NCI-H69 (cell line): Measurements from ENCODE around the gene SLCO4A1.

Experiments used
- DNase-seq: peaks from one replicate; lab custom pipeline; 2025; lab: John Stamatoyannopoulos, UW

The SLCO4A1 gene

DNA sequence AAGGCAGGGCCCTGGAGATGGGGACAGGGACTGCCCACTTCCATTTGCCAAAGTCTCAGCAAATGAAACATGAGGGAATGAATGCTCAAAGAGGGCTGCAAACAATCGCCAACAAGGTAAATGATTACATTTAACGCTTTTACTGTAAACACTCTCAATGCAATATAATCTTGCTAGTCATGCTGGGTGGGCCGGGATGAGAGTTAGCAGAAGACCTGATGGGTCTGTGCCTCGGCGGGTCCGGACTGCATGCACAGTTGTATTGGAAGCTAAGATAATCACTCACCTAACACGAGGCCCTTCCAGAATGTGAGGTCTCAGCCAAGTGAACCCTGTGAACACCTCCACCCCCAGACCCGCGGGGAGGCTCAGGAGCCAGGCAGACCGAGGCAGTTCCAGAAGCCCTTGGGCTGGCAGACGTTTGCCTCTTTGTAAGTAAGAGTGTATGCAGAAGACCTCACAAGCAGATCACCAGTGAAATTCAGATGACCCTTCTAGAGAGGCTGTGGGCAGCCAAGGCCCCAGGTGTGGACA is 4.7 kb upstream of the SLCO4A1 start:
- no peak for DNase-seq

DNA sequence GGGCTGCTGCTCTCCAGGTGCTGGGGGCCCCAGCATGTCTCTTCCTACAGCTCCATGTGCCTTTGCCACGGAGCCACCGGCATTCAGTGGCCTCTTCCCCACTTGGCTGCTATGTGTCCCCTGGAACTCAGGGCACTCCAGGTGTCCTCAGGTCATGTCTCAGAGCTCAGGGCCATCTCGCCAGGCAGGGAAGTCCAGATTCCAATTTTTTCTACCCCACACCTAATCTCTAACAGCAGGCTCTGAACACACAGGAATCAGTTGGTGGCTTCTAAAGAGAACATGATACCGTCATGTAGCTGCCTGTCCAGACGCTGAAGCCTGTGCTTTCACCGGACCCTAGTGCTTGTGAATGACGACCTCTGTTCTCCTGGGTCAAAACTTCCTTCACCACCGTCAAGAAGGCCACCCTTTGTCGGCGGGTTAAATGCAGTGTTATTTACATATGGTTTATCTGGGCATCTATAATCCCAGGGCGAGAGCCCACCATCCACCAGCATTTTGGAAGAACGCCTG is 4.2 kb upstream of the SLCO4A1 start:
- peak; percentile 24 for DNase-seq

DNA sequence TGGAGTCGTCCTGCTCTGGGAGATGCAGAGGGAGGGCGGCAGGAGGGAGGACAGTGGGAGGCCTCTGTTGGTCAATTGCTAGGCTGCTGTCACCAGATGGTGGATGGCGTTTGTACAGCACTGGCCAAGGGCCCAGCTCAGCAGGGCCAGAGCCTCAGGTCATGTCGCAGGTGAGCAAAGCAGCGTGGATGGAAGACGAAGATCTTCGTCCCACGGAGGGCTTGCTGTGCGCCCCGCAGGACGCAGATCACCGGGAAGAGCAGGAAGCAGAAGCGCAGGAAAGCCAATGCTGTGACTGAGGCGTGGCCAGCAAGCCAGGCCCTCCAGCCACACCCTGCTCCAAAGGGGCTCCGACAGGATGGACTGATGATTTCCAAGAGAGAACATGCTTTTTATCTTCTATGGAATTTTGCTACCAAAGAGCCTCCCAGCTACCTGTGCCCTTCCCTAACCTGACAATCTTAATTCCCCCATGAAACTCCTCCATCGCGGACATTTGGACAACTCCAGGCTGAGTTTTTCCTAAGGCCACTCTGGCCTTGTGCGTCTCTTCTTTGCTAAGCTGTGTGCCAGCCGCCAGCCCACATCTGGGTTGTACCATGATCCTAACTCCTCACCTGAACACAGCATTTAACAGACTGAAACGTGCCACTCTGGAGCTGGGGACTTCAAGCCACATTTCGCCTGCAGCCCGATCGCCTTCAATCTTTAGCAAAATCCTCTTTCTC is 3.5 kb upstream of the SLCO4A1 start:
- peak; percentile 73 for DNase-seq

DNA sequence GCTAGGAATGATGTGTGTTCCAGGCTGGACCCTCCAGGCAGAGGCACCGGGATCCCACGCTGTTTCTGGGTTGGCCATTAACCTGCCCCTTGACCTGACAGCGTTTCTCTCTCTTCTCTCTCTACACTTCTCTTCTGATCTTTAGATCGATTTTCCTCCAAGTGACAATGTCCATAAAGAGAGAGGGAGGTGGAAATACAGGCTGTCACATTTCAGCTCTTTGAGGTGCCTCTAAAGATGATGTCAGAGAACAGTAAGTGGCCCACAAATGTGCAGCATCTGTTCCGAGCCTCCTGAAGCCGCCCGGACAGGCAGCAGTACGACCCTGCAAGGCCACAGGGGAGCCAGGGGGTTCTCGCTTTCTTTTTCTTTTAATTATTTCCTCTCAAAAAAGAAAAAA is 2.5 kb upstream of the SLCO4A1 start:
- DNase-seq, result no peak

DNA sequence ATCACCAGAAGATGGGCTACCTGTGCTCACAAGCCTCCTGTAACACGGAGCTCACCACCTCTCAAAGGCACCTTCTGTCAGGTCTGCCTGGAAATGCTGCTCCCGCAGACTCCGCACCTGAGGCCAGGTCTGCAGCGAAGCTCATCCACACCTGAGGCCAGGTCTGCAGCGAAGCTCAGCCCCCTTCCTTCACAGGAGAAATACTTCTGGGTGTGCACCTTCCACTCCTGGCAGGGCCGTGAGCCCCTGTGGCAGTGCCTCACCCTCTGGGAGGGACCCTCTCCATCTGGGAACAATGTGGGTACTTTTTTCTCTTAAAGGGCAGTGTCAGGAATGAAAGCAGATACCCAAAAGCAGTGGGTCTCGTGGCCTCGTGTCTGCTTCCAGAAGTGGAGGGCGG is 1.4 kb upstream of the SLCO4A1 start:
- peak; percentile 2 for DNase-seq

DNA sequence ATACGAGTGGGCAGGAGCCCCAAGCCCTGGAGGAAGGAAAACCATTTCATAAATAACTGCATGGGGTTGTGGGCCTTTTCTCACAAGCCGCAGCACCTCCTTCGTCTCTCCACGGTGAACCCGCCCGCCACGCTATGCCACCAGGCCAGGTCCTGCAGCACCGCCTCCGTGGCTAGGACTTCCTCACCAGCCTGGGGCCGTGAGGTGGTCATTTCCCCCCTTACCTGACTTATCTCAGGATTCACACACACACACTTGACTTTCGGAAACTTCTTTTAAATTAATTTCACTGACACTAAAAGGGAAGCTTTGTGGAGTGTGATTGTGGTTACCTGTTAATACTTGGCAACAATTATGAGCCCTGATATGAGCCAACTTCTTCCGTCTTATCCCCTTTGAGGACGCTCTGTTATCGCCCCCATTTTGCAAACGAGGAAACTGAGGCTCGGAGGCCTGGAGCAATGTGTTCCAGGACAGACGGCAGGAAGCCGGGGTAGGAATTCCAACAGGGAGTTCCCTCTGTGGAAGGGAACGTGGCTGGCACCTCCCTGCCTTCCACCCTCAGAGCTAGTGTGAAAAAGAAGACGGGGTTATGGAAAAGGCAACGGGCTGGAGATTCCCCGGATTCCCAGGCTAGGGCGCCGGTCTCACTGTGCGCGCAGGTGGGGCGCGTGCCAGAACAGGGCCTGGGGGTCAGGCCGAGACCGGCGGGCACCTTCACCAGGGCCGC is 817 bp upstream of the SLCO4A1 start:
- no peak for DNase-seq

DNA sequence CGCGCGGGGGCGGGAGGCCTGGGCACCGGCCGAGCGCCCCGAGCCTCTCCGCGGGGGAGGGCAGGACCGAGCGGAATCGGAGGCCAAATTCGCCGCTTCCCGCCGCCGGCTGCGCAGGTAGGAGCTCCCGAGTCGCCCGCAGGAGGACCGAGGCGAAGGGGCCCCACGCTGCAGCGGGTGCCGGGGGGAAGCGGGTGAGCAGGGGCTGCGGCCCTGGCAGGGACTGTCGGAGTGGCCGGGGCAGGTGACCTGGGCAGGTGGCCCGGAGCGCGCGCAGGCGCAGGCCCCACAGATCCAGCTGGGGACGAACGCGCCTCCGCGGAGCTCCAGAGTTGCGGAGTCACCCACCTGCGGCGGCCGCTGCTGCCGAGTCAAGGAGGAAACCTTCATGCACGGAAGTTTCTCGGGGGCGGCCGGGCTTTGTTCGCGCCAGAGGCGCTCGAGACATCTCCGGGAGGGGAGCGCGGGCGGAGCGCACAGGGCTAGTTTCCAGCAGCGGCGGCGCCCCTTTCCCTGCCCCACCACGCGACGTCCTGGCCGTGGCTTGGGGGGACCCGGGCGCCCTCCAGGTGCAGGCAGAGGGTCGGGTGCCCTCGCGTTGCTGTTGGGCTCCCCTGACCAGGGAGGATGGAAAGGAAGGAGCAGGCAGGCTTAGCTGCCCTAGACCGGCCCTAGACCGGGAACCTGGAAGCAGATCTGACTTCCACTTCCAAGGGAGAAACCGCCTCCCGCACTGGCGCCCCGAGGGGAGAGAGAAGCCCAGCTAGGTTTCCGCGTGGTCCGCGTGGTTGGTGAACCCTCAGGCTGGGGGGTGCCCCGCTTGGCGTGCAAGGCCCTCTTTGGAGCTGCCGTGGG is 590 bp downstream of the SLCO4A1 start:
- peak; percentile 58 for DNase-seq

DNA sequence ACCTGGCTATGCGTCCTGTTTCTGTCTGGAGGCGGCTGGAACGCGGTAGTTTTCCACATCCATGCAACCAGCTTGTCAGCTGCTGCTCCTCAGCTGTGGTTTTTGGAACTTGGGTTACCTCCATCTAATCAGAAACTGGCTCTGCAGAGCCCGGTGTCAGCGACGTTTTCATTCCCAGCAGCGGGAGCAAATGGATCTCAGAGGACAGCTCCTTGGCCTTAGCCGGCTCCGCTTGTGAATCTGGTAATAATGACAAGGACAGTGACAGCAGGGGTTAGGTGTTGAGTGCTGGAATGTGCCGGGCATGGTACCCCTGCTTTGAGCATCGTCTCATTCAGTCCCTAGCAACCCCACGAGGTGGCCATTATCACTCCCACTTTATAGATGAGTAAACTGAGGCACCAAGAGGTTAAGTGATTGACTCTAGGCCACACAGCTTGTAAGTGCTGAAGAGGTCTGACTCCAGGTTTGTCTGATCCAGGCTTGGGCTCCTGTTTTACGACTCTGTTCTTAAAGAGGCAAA is 1.3 kb downstream of the SLCO4A1 start:
- no peak for DNase-seq

DNA sequence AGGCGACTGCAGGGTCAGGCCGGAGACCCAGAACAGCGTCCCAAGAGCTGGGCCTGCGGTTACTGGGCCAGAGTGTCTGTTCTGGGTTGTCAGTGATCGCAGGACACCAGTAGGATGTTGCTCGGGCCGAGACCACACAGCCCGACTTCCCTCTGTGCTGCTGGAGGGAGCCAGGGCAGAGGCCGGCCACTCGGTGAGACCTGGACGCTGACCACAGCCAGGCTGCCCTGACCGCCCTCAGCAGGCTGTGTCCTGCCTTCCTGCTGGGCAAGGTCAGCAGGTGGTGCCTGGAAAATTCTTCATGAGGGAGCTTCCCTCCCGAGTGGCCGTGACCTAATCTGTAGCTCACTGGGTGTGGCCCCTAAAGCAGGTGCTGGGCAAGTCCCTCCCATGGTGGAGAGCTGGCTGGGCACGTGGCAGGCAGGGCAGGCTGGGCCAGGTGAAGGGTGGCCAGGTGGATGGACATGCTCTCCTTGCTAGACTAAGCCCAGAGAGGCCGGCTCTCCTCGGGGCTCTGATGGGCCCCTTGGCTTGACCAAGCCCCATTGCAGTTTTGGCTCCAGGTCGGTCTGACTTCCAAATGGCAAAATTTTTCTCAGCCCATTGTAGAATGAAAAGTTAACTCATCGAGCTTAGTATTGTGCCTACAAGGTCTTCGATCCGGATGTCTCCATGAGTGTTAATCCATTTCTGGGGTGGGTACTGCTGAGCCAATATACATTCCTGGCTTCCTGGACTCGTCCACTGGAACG is 1.9 kb downstream of the SLCO4A1 start:
- DNase-seq, result no peak

DNA sequence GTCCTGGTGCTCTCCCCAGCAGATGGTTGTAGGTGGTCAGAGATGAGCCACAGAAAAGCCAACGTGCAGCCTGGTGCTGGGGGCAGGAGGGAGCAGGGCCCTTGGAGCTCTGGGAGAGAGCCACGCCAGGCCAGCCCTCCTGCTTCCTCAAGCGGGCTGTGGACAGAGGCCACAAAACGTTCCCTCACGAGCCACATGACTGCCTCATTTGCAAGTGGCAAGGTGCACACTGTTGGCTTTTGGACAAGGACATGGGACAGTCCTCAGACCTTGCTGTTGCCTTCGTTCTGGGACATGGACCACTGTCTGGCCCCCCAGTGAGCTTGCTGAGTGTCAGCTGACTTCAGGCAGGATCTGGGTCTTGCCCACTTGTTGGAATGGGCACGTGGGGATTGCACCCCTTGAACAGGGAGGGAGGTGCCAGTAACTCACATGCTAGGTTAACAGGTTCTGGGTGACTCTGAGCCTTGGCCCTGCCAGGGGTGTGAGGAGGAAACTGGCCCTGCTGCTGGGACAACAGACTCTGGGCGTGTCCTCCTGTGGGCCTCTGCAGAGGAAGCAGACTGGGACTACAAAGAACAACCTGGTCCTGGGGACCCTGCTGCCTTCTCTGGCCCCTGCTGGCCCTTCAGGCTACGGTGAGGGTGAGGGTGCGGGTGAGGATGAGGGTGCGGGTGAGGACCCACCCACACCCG is 2.6 kb downstream of the SLCO4A1 start:
- DNase-seq, result no peak

DNA sequence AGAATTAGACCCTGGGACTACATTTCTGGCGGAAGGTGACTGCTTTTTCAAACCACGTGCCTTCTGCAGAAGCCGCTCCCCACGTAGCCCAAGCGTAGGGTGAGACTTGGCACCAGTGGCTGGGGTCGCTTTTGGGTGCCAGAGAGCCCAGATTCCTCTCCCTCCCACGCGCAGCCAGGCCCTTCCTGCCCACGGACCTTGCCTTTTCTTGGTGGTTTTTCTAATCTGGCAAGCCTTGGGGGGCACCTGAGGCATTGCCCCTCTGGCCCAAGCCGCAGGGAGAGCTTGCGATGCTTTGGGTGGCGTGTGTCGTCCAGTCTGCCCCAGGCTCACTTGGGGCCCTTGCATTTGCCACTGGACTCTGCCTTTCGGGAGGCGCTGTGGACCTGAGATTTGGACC is 3.3 kb downstream of the SLCO4A1 start:
- DNase-seq, result no peak

DNA sequence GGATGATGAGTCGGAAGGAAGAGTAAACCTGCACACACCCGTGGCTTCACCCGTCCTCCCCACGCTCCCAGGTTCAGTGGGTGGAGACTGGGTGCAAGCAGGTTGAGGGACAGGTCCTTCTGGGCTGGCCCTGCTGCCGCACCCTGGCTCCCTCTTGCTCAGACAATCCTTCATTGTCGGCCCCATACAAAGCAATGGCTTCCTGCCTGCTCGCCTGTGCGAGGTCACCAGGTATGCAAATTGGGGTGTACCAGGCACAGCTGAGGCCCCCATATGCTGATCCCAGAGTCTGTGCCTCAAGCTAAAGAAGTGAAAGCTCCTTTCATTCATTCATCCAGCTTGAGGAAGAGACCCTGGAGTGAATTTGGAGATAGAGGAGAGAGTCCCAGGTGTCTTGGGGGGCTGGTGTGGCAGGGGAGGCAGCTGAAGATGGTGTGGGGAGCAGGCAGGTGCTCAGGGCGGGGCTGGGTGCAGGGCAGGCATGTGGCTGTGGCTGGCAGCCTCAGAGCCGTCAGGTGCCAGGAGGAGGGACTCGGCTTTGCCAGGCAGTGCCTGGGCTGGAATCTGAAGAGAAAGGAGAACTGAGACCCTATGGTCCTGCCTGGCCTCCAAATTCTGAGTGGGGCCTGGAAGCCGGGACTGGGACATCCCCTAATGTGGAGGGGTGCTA is 4.7 kb downstream of the SLCO4A1 start:
- no peak for DNase-seq

DNA sequence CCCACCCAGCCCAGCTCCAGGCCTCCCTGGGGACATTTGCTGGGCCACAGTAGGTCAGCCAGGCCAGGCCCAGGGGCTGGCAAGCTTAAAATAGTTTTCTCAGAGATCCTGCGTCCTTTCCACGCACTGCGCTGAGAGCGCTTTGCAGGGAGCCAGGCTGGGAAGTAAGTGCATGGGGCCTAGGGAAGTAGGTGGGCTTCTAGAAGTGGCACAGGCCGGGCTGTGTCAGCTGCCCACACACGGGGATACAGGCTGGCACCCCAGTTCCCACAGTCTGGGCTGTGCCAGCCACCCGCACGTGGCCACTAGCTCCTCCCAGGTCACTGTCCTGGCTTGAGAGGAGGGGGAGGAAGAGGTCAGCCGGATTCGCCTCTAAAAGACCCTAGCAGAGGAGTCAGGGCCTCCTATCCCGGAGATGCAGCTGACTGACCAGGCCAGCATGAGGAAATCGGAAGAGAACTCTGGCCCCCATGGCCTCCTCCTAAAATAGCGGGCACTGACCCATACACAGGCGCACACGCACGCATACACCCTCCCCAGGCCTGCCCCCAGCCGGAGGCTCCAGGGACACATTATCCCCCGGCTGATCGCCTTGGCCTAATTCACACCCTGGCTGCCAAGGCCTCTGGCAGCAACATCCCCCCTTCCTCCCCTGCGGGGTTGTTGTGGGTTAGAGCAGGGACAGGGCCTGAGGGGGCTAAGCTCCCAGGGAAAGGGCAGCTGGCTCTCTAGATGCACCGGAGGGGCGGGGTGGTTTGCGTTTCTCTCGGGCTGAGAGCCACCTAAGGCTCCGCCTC is 5.4 kb downstream of the SLCO4A1 start:
- DNase-seq, result peak; percentile 18

DNA sequence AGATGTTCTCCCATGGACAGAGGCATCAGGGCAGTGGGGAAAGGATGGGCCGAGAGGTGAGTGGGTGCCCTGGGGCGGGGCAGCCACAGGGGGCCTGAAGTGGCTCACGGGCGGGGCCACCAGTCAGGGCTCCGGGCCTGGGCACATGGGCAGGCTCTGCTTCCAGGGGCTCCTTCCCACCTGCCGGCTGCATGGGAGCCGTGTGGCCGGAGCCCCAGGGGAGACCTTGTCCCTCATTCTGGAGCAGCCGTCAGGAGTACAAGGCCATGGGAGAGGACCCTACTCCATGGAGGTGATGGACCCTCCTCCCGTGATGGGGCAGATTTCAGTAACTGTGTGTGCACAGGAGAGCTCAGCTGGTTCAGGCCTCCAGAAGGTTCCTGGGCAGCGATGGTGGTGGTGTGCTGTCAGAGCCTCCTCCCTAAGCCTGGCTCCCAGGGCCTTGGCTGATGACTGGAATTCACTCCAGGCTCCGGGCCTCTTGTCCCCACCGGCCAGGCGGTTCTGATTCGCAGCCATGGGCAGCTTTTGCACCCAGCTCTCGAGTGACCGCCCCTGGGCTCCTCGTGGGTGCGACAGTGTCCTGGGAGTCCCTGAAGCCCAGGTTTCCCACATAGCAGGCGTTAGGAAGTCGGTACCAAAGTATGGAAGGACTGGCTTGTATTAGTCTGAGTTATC is 6.2 kb downstream of the SLCO4A1 start:
- no peak for DNase-seq

DNA sequence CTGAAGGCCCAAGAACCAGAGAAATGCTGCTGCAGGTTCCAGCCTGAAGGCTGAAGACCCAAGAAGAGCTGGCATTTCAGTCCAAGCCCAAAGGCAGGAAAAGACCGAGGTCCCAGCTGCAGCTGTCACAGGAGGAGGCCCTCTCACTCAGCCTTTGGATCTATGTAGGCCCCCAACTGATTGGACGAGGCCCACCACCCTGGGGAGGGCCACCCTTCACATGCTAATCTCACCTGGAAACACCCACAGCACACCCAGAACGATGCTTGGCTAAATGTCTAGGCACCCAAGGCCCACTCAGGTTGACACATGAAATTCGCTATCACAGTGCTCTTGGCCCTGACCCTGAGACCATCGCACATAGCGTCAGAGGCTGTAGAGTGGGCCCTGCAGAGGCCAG is 6.8 kb downstream of the SLCO4A1 start:
- no peak for DNase-seq

DNA sequence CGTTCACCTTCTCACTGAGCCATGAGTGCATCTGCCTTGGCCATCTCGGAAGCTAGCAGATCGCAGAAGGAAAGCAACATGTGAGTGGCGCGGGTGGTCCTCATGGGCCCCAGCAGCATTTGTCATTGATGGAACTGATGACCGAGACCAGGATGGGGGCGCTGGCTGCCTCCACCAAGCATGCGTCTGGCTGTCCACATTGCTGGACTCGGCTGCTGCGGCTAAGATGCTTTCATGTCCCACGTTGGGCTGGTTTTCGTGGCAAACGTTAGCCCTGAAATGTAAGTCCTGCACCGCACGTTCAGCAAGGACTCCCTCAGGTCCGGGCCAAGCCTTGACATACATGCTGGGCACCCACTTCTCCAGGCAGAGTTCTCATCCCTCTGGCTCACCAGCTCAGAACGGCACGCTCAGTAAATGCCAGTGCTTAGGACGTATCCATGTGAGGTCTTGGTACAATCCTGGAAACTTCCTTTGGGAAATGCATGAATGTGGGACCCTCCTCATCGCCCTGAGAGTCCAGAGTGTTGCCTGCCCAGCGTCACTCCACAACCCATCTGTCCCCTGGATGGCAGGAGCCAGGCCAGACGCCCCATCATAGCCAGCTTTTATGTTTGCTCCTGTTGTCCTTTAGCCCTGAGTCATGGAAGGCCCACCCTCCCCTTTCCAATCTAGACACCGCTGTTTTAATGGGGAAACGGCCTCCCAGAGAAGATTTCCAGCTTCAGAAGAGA is 8.4 kb downstream of the SLCO4A1 start:
- DNase-seq, result no peak

DNA sequence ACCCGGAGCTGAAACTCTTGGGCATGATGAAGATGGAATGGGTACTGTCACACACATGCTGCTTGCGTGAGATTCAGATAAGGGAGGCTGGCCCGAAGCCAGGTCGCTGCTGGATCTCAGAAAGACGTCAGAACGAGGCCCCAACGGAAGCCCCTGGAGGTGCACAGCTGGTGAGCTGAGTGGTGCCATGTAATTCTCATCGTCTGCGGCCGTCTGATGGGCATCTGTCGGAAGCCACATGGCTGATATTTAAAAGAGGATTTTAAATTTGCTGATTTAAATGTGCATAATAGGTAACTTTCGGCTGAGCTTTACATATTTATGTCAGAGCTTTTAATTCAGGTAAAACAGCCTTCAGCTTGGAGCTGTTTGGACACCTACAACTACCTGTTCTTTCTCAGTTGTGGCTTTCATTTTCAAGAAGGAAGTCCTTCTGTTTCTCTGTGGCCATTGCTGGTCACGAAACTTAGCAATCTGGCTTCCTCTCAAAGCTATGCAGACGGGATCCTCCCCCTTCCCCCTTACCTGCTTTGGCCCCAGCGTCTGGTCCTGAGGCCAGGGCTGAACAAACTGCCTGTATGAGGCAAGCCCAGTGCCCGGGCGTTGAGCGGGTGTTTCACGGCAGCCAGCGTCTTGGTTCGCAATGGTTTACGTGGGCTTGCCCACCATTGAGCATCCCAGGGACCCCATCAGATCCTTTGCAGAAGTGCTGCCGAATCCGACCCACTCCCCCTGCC is 9.2 kb downstream of the SLCO4A1 start:
- DNase-seq, result no peak
